Endothelial cell (in vitro differentiated cells): ENCODE results near the gene RAPH1. TPM values are rescaled to one million over a fixed set of nuclear protein-coding genes. Genes with fewer than 3 reads are reported as not detected.

Experiments used
- DNase-seq: peaks from one replicate; pipeline ENCODE4 v3.0.0; 2021; ENCODE audit warnings: low spot score
- H3K27ac Mint-ChIP-seq: one replicate; pipeline ENCODE4 v1.8.0; 2021; ENCODE audit warnings: mixed read lengths, inconsistent platforms; ENCODE audit not compliant: unreplicated experiment
- H3K27me3 Mint-ChIP-seq: one replicate; pipeline ENCODE4 v1.8.0; 2021; ENCODE audit warnings: mild to moderate bottlenecking, moderate library complexity, mixed read lengths, inconsistent platforms; ENCODE audit not compliant: unreplicated experiment
- H3K36me3 Mint-ChIP-seq: one replicate; pipeline ENCODE4 v1.8.0; 2021; ENCODE audit warnings: mild to moderate bottlenecking, low read depth, mixed read lengths, inconsistent platforms; ENCODE audit not compliant: unreplicated experiment
- H3K4me1 Mint-ChIP-seq: one replicate; pipeline ENCODE4 v1.8.0; 2021; ENCODE audit warnings: mild to moderate bottlenecking, mixed read lengths, inconsistent platforms; ENCODE audit not compliant: unreplicated experiment
- H3K4me3 Mint-ChIP-seq: one replicate; pipeline ENCODE4 v1.8.0; 2021; ENCODE audit warnings: mild to moderate bottlenecking, mixed read lengths, inconsistent platforms; ENCODE audit not compliant: unreplicated experiment
- H3K9me3 Mint-ChIP-seq: one replicate; pipeline ENCODE4 v1.8.0; 2021; ENCODE audit warnings: mixed read lengths, inconsistent platforms; ENCODE audit not compliant: unreplicated experiment
- total RNA-seq: library from RNA; stranded (reverse); fragmentation: NEBNext Ultra II Directional; extraction: Animal tissue kit (Norgen Biotek cat#: 25700); gene quantifications from one replicate; pipeline ENCODE4 v1.2.1, GENCODE V29; 2021; ENCODE audit not compliant: unreplicated experiment
- TF ChIP-seq, protein P1 (sequence below): fragments of 200-600 bp; sonication (generic); IDR thresholded peaks from one replicate; pipeline ENCODE4 v1.5.0; 2021; ENCODE audit warnings: antibody characterized with exemption; ENCODE audit not compliant: unreplicated experiment

Gene RAPH1
- total RNA-seq, 1 donor from 2014 or later, result 74.1 TPM

GRCh38 chr2:203470371-203470770 is 64.7 kb downstream of the RAPH1 start:
- no peak for DNase-seq
- TF ChIP-seq, protein P1, sequence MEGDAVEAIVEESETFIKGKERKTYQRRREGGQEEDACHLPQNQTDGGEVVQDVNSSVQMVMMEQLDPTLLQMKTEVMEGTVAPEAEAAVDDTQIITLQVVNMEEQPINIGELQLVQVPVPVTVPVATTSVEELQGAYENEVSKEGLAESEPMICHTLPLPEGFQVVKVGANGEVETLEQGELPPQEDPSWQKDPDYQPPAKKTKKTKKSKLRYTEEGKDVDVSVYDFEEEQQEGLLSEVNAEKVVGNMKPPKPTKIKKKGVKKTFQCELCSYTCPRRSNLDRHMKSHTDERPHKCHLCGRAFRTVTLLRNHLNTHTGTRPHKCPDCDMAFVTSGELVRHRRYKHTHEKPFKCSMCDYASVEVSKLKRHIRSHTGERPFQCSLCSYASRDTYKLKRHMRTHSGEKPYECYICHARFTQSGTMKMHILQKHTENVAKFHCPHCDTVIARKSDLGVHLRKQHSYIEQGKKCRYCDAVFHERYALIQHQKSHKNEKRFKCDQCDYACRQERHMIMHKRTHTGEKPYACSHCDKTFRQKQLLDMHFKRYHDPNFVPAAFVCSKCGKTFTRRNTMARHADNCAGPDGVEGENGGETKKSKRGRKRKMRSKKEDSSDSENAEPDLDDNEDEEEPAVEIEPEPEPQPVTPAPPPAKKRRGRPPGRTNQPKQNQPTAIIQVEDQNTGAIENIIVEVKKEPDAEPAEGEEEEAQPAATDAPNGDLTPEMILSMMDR, result no peak
- Mint-ChIP-seq H3K27ac (no peak overlapping the region), H3K4me1 (no peaks in the 10 kb centered on the region), H3K27me3 (no peaks in the 10 kb centered on the region), H3K4me3 (no peak overlapping the region), H3K9me3 (no peaks in the 10 kb centered on the region), H3K36me3 (peaks cover 5% of the 10 kb centered on the region)

GRCh38 chr2:203469546-203469945 is 65.6 kb downstream of the RAPH1 start:
- no peak for DNase-seq
- TF ChIP-seq, protein P1, result no peak
- Mint-ChIP-seq H3K4me3 (no peak overlapping the region), H3K27me3 (no peaks in the 10 kb centered on the region), H3K4me1 (no peaks in the 10 kb centered on the region), H3K36me3 (peaks cover 5% of the 10 kb centered on the region), H3K9me3 (no peaks in the 10 kb centered on the region), H3K27ac (no peak overlapping the region)

DNA sequence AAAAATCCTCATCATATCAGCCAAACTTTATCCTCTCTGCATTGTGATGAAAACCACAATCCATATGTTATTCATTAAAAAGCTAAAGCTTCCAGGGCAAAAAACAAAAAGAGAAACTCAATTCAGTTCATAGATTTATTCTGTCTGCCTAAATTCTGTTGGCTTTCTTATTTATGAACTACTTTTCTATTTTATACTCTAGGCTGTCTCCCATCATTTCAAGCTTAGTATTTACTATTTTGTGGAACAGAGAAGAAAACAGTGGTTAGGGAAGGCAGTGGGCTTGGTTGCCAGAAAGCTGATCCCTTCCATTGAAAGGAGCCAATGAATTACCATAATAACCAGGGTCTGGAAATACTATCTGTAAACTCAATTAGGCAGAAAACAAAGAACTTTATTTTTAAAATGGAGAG is 71.8 kb downstream of the RAPH1 start:
- no peak overlapping the region for H3K4me3 Mint-ChIP-seq
- DNase-seq, result no peak
- peaks cover 4% of the 10 kb centered on the region for H3K36me3 Mint-ChIP-seq
- no peak overlapping the region for H3K27ac Mint-ChIP-seq
- no peaks in the 10 kb centered on the region for H3K9me3 Mint-ChIP-seq
- no peaks in the 10 kb centered on the region for H3K27me3 Mint-ChIP-seq
- TF ChIP-seq, protein P1, result no peak
- no peaks in the 10 kb centered on the region for H3K4me1 Mint-ChIP-seq

DNA sequence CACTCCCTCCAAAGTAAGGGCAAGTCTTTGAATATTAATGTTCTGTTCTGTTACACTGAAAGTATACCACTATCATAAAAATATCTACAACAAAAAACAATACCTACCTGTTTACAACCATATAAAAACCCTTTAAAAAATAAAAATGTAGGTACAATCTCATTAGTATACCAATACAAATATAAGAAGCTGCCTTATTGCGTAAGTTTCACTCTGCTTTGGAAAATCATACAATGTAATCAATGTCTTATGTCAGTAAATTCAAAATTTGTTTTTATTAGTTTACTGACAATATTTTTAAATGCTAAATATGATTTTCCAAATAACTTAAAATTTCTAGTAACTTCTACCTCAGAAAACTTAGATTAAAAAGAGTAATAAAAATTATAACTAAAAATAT is 72.8 kb downstream of the RAPH1 start:
- no peaks in the 10 kb centered on the region for H3K27me3 Mint-ChIP-seq
- DNase-seq, result no peak
- H3K4me1 Mint-ChIP-seq, result no peaks in the 10 kb centered on the region
- TF ChIP-seq, protein P1, result no peak
- peaks cover 4% of the 10 kb centered on the region for H3K36me3 Mint-ChIP-seq
- no peak overlapping the region for H3K4me3 Mint-ChIP-seq
- H3K9me3 Mint-ChIP-seq, result no peaks in the 10 kb centered on the region
- no peak overlapping the region for H3K27ac Mint-ChIP-seq

- TF ChIP-seq, protein P1, result no peak
- Mint-ChIP-seq H3K9me3 (no peaks in the 10 kb centered on the region), H3K4me3 (no peak overlapping the region), H3K36me3 (peaks cover 4% of the 10 kb centered on the region), H3K4me1 (no peaks in the 10 kb centered on the region), H3K27ac (no peak overlapping the region), H3K27me3 (no peaks in the 10 kb centered on the region)
- DNase-seq, result no peak
Measured at GRCh38 chr2:203461746-203462145, 73.4 kb downstream of the RAPH1 start.
